Cardiac fibroblast (primary cell): ENCODE results near the gene OR8B12.
"Not testable (repeated sequence)": the region's sequence is repeated elsewhere in the genome, so short reads cannot be mapped to it uniquely, and the experiment has no call there.

Experiments used
- DNase-seq, 2 donors: peaks; one replicate each; pipeline versions ENCODE4 v3.0.0 to v3.0.0-alpha.2; 2010; ENCODE audit warnings: low read depth in 2 of 2
- H3K4me3 ChIP-seq, 2 donors: replicated peaks in 1 of 2; 1 replicate in 1 of 2; 2 replicates in 1 of 2; pipeline ENCODE4 v1.5.1; 2011; ENCODE audit warnings: low read depth in 2 of 2, low read length in 2 of 2, mild to moderate bottlenecking in 2 of 2, moderate library complexity in 1 of 2
- CTCF ChIP-seq: IDR thresholded peaks from one replicate; pipeline ENCODE4 v1.5.1; 2011; ENCODE audit warnings: low read depth, mild to moderate bottlenecking, low read length, inconsistent platforms

The OR8B12 gene

GRCh38 chr11:124534051-124534450 is 9.4 kb downstream of the OR8B12 start:
- TF ChIP-seq CTCF: no peak
- H3K4me3 ChIP-seq: no peak overlapping the region
- DNase-seq: no peak

DNA sequence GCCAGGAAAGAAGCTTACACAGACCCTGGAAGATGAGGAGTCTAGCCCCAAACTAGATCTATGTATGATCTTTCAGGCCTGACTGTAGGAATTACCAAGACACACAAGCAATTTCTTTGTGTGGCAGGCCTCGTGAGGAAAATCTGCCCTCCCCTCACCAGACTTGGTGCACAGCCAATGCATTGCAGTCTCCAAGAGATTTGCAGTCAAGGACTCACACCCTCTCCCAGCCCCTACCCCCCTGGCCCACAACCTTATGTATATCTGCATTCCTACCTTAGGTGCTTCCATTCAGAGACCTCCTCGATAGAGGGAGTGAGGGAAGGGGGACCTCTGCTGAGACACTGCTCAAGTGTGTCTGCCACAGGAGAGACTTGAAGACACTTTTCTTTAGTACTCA is 9.8 kb downstream of the OR8B12 start:
- no peak overlapping the region for H3K4me3 ChIP-seq
- no peak for TF ChIP-seq CTCF
- no peak for DNase-seq

GRCh38 chr11:124520550-124520854 is 23.0 kb downstream of the OR8B12 start:
- no peak for DNase-seq
- H3K4me3 ChIP-seq: no peak overlapping the region
- no peak for TF ChIP-seq CTCF

GRCh38 chr11:124519850-124520549 is 23.5 kb downstream of the OR8B12 start:
- peak in 1 of 2 donors; percentile 18 for DNase-seq
- H3K4me3 ChIP-seq: no peak overlapping the region
- TF ChIP-seq CTCF: no peak

DNA sequence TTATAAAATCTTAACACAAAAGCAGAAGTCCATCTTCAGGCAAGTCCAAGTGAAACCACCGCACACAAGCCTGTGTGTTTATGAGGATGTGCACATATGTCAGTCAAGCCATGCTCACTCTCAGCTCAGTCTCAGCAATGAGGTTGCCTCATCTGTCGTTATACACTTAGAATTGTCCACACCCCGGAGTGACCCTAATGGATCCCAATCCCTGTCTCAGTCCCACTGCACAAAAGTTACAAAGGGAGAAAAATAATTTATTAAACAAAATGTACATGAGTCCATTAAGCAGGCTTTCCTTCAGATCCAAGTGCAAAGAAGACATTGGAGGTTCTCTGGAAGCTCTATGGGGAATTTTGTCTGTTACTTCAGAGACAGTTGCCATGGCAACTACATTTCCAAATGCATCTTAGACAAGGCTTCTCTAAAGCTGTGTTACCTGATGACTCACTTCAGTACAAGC is 24.4 kb downstream of the OR8B12 start:
- no peak for TF ChIP-seq CTCF
- peak; percentile 26 to 55 for DNase-seq
- H3K4me3 ChIP-seq: no peak overlapping the region

DNA sequence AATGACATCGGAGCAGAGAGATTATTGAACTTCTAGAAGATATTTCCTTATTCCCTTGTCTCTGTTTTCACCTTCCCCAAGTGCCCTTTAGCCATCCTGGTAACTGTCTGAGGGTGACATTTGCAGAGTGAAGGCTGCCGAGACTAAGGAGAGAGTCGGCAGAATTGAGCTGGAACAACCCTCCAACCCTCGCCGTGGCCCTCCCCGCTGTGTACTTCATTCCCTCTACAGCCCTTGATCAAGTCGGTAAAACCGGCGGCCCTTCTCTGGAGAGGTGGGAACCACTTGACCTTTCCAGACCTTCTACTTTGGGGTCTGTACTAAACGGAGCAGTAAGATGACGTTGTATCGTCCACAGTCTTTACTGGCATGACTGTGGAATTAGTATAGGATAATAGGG is 26.1 kb downstream of the OR8B12 start:
- DNase-seq: no peak
- H3K4me3 ChIP-seq: no peak overlapping the region
- TF ChIP-seq CTCF: no peak

GRCh38 chr11:124514675-124515074 is 28.8 kb downstream of the OR8B12 start:
- H3K4me3 ChIP-seq, DNase-seq: not testable (repeated sequence)
